Natural killer cell (primary cell): ENCODE results near the gene PLEKHG3. TPM values are rescaled to one million over a fixed set of nuclear protein-coding genes. Genes with fewer than 3 reads are reported as not detected.

ENCODE experiments used
- ATAC-seq, 3 donors: fragments of 150-1000 bp in 2 of 3; fragments of 200-7000 bp in 1 of 3; cut with Tn5 transposase; 1 replicate in 1 of 3; 2 replicates in 2 of 3; pipeline ENCODE4 v1.10.0; 2021; ENCODE audit warnings: mild to moderate bottlenecking in 2 of 3, moderate library complexity in 2 of 3
- DNase-seq, 2 donors: peaks; one replicate each; pipeline versions ENCODE4 v3.0.0 to v3.0.0-alpha.2; 2013 to 2021; ENCODE audit warnings: mixed read lengths in 1 of 2
- H3K27ac ChIP-seq: one replicate; pipeline ENCODE4 v1.5.1; 2013; ENCODE audit warnings: mild to moderate bottlenecking, low read length
- H3K27me3 ChIP-seq: one replicate; pipeline ENCODE4 v1.6.1; 2013; ENCODE audit warnings: low read length; ENCODE audit not compliant: control insufficient read depth, insufficient read depth
- H3K36me3 ChIP-seq: one replicate; pipeline ENCODE4 v1.6.1; 2013; ENCODE audit warnings: low read length; ENCODE audit not compliant: control insufficient read depth, insufficient read depth
- H3K4me1 ChIP-seq: one replicate; pipeline ENCODE4 v1.6.1; 2013; ENCODE audit warnings: low read length; ENCODE audit not compliant: control insufficient read depth, insufficient read depth
- H3K4me3 ChIP-seq: one replicate; pipeline ENCODE4 v1.5.1; 2013; ENCODE audit warnings: low read length
- H3K9me3 ChIP-seq: one replicate; pipeline ENCODE4 v1.6.1; 2013; ENCODE audit warnings: low read length; ENCODE audit not compliant: control insufficient read depth, insufficient read depth
- H3K27ac Mint-ChIP-seq, 2 donors: one replicate each; pipeline ENCODE4 v1.8.0; 2022; ENCODE audit warnings: mild to moderate bottlenecking in 2 of 2, mixed read lengths in 2 of 2, moderate library complexity in 1 of 2
- H3K27me3 Mint-ChIP-seq, 2 donors: one replicate each; pipeline ENCODE4 v1.8.0; 2022; ENCODE audit warnings: low read depth in 2 of 2, mixed read lengths in 2 of 2
- H3K36me3 Mint-ChIP-seq: one replicate; pipeline ENCODE4 v1.8.0; 2022; ENCODE audit warnings: mixed read lengths
- H3K4me1 Mint-ChIP-seq, 2 donors: one replicate each; pipeline ENCODE4 v1.8.0; 2022; ENCODE audit warnings: mixed read lengths in 2 of 2
- H3K4me3 Mint-ChIP-seq: one replicate; pipeline ENCODE4 v1.8.0; 2022; ENCODE audit warnings: mild to moderate bottlenecking, moderate library complexity, mixed read lengths
- H3K9me3 Mint-ChIP-seq, 2 donors: one replicate each; pipeline ENCODE4 v1.8.0; 2022; ENCODE audit warnings: mixed read lengths in 2 of 2
- WGBS: methylation state at CpG from one replicate; pipeline ENCODE4 v1.1.7; 2013; ENCODE audit warnings: missing lambda C conversion rate; ENCODE audit not compliant: insufficient coverage; 5-methylcytosine and 5-hydroxymethylcytosine counted together
- intact Hi-C: fragments of 100-400 bp; cut with micrococcal nuclease; formaldehyde crosslinking; loops from one replicate; pipeline ENCODE4 v1.14.2; 2022
- total RNA-seq, 4 donors: library from RNA; stranded (reverse); fragments of 120-200 nt in 1 of 4; gene quantifications; one replicate each; pipeline versions ENCODE4 v1.2.3 to v1.2.4, GENCODE V29; 2013 to 2022
- TF ChIP-seq, protein P1 (sequence below): fragments of 200-600 bp; IDR thresholded peaks from one replicate; pipeline ENCODE4 v1.8.0; 2022; ENCODE audit warnings: antibody characterized with exemption

The PLEKHG3 gene
- total RNA-seq, 3 donors from 2014 or later (not counting 1 experiment from before 2014, with no cell fraction given): 184 to 285 (median 225) TPM

DNA sequence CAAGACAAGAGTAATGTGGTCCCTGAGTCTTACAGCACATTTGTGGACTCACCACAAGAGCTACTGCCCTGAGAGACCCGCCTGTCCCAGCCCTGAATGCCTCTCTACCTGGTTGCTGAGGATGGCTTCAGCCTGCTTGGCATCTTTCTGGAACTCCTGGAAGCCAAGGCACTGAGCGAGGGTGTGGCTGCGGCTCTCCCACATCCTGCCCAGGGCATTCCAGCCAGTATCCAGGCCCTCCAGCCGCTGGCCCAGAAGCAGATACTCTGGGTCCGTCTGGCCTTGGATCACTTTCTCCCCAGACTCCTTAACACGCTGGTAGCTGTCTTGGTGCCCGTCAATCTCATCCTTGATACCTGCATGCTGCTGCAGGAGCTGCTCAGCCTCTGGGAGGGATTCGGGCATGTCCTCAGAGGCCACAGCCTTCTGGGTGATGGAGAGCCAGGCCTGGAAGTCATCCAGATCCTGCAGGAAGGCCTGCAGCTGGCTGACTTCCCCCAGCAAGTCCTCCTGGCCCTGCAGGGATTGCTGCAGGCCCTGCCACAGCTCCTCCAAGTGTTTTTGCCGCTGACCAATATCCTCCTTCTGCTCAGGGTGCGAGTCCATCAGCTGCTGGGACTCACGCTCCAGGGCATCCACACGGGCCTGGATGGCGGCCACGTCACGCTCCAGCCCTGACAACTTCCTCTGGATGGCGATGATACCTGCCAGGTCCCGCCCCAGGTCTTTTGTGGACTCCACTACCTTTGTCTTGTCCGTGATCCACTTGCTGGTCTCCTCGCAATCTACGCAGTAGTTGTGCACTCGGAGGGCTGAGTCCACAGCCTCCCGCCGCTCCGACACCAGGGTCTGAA lies 82.3 kb downstream of the PLEKHG3 start:
- Histone ChIP-seq H3K27me3 (no peaks in the 10 kb centered on the region), H3K4me1 (no peaks in the 10 kb centered on the region), H3K4me3 (no peak overlapping the region), H3K27ac (no peak overlapping the region), H3K36me3 (no peaks in the 10 kb centered on the region), H3K9me3 (no peaks in the 10 kb centered on the region)
- no peaks in the 10 kb centered on the region for H3K9me3 Mint-ChIP-seq
- H3K4me3 Mint-ChIP-seq: no peak overlapping the region
- intact Hi-C loops: no loop called here
- no peaks in the 10 kb centered on the region for H3K36me3 Mint-ChIP-seq
- WGBS: 91% methylated on average over 24 of the region's 24 CpGs
- TF ChIP-seq, protein P1, sequence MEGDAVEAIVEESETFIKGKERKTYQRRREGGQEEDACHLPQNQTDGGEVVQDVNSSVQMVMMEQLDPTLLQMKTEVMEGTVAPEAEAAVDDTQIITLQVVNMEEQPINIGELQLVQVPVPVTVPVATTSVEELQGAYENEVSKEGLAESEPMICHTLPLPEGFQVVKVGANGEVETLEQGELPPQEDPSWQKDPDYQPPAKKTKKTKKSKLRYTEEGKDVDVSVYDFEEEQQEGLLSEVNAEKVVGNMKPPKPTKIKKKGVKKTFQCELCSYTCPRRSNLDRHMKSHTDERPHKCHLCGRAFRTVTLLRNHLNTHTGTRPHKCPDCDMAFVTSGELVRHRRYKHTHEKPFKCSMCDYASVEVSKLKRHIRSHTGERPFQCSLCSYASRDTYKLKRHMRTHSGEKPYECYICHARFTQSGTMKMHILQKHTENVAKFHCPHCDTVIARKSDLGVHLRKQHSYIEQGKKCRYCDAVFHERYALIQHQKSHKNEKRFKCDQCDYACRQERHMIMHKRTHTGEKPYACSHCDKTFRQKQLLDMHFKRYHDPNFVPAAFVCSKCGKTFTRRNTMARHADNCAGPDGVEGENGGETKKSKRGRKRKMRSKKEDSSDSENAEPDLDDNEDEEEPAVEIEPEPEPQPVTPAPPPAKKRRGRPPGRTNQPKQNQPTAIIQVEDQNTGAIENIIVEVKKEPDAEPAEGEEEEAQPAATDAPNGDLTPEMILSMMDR: no peak
- H3K27me3 Mint-ChIP-seq: no peaks in the 10 kb centered on the region
- H3K27ac Mint-ChIP-seq: no peak overlapping the region
- ATAC-seq (no peak), DNase-seq (no peak)
- no peaks in the 10 kb centered on the region for H3K4me1 Mint-ChIP-seq

DNA sequence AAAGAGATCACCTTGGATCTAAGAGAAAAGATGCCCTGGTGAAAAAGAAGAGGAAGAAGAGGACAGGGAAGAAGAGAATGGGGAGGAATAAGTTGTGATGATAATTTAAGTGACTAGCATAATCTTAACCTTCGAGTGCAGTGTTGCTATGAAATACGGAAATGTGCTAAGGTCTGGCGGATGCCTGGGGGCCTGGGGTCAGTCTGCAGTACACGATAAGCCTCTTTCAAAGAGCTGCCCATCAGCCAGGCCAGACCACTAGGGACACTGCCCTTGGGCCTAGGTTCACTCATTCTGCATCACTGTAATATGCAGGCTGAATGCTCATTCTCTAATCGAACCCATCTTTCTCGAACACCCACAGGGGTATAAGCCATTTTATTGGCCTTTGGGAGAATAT lies 83.4 kb downstream of the PLEKHG3 start:
- Mint-ChIP-seq H3K4me3 (no peak overlapping the region), H3K4me1 (no peaks in the 10 kb centered on the region), H3K27ac (no peak overlapping the region), H3K27me3 (no peaks in the 10 kb centered on the region), H3K9me3 (no peaks in the 10 kb centered on the region), H3K36me3 (no peaks in the 10 kb centered on the region)
- Histone ChIP-seq H3K4me1 (no peaks in the 10 kb centered on the region), H3K27me3 (no peaks in the 10 kb centered on the region), H3K4me3 (no peak overlapping the region), H3K9me3 (no peaks in the 10 kb centered on the region), H3K27ac (no peak overlapping the region), H3K36me3 (no peaks in the 10 kb centered on the region)
- no peak for DNase-seq
- WGBS: 98% methylated on average over 6 of the region's 6 CpGs
- intact Hi-C loops: no loop called here
- TF ChIP-seq, protein P1: no peak
- no peak for ATAC-seq

DNA sequence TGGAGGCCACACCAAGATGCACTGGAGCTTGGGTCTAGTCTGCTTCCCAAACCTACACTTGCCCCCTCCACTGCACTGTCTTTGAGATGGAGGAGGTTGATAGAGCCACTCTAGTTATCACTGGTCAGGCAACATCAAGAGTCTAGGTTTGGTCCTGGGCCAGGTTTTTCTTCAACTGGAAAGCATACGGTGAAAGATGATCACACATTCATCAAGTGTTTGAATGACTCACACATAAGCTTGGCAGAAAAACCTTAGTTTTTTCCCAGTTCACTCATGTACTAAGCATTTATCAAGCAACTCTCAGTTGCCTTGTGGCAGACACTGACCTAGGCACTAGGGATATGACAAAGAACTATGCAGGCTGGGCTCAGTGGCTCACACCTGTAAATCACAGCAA lies 84.5 kb downstream of the PLEKHG3 start:
- intact Hi-C loops: no loop called here
- no peaks in the 10 kb centered on the region for H3K9me3 Mint-ChIP-seq
- WGBS: 77% methylated on average over 1 of the region's 1 CpG
- no peaks in the 10 kb centered on the region for H3K27me3 Mint-ChIP-seq
- H3K4me3 Mint-ChIP-seq: no peak overlapping the region
- TF ChIP-seq, protein P1: no peak
- ATAC-seq: no peak
- H3K27ac Mint-ChIP-seq: no peak overlapping the region
- no peaks in the 10 kb centered on the region for H3K9me3 ChIP-seq
- H3K36me3 ChIP-seq: no peaks in the 10 kb centered on the region
- H3K4me1 Mint-ChIP-seq: no peaks in the 10 kb centered on the region
- H3K4me3 ChIP-seq: no peak overlapping the region
- no peaks in the 10 kb centered on the region for H3K4me1 ChIP-seq
- no peak for DNase-seq
- no peaks in the 10 kb centered on the region for H3K36me3 Mint-ChIP-seq
- no peaks in the 10 kb centered on the region for H3K27me3 ChIP-seq
- H3K27ac ChIP-seq: no peak overlapping the region

DNA sequence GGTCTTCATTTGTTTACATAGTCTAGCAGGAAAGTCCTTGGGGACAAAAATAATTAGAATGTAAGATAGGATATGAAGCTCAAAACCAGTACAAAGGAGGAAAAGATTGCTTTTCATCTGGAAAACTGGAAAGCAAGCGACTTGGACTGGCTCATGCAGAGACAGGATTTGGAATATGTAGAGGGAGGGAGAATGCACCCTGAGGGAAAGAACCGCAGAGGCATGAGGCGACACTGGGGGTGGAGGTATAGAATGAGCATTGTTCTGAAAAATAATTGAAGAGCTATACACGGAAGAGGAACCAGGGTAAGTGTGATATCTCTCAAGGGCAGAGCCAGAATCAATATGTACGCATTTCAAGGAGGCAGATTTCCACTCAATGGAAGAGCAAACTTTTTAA lies 85.5 kb downstream of the PLEKHG3 start:
- H3K27ac Mint-ChIP-seq: no peak overlapping the region
- 88% methylated on average over 5 of the region's 5 CpGs for WGBS
- H3K4me1 ChIP-seq: no peaks in the 10 kb centered on the region
- H3K9me3 ChIP-seq: no peaks in the 10 kb centered on the region
- H3K36me3 Mint-ChIP-seq: no peaks in the 10 kb centered on the region
- TF ChIP-seq, protein P1: no peak
- no peaks in the 10 kb centered on the region for H3K36me3 ChIP-seq
- H3K27me3 Mint-ChIP-seq: no peaks in the 10 kb centered on the region
- no peaks in the 10 kb centered on the region for H3K27me3 ChIP-seq
- no peak overlapping the region for H3K27ac ChIP-seq
- H3K9me3 Mint-ChIP-seq: no peaks in the 10 kb centered on the region
- H3K4me3 Mint-ChIP-seq: no peak overlapping the region
- ATAC-seq (no peak), DNase-seq (no peak)
- no peak overlapping the region for H3K4me3 ChIP-seq
- intact Hi-C loops: no loop called here
- H3K4me1 Mint-ChIP-seq: no peaks in the 10 kb centered on the region
